ENCODE data around the gene MAP3K14.

Gene MAP3K14

GRCh38 chr17:45296003-45296832, 20.6 kb downstream of the MAP3K14 start:
- Mint-ChIP-seq H3K9me3 (no peaks in the 10 kb centered on the region), H3K4me1 (ENCODE audit: low read depth in 2 of 2) (peaks cover 68 to 84% of the 10 kb centered on the region in 2 donors), H3K4me3 (peak overlapping the region; percentile 37 to 48), H3K36me3 (ENCODE audit: insufficient read depth) (peaks cover 10% of the 10 kb centered on the region), H3K27ac (peak overlapping the region; percentile 77 to 95), H3K27me3 (no peaks in the 10 kb centered on the region)
- no peak for DNase-seq
- peak; percentile 55 for ATAC-seq (replicated peaks)

- DNase-seq (no peak), ATAC-seq (replicated peaks) (no peak)
- no peak overlapping the region for H3K4me3 Mint-ChIP-seq
- peaks cover 13% of the 10 kb centered on the region for H3K36me3 Mint-ChIP-seq (ENCODE audit: insufficient read depth)
- H3K9me3 Mint-ChIP-seq = no peaks in the 10 kb centered on the region
- H3K4me1 Mint-ChIP-seq (ENCODE audit: low read depth in 2 of 2) = peaks cover 62 to 79% of the 10 kb centered on the region in 2 donors
- H3K27ac Mint-ChIP-seq = peak overlapping the region in 1 of 2 donors; percentile 93
- no peaks in the 10 kb centered on the region for H3K27me3 Mint-ChIP-seq
Measured at GRCh38 chr17:45294506-45294905, 22.3 kb downstream of the MAP3K14 start.

GRCh38 chr17:45293413-45294211, 23.2 kb downstream of the MAP3K14 start:
- peaks cover 54 to 70% of the 10 kb centered on the region in 2 donors for H3K4me1 Mint-ChIP-seq (ENCODE audit: low read depth in 2 of 2)
- ATAC-seq (replicated peaks) (no peak), DNase-seq (no peak)
- H3K27me3 Mint-ChIP-seq = no peaks in the 10 kb centered on the region
- H3K9me3 Mint-ChIP-seq = no peaks in the 10 kb centered on the region
- peaks cover 20% of the 10 kb centered on the region for H3K36me3 Mint-ChIP-seq (ENCODE audit: insufficient read depth)
- peak overlapping the region; percentile 61 to 93 for H3K27ac Mint-ChIP-seq
- H3K4me3 Mint-ChIP-seq = no peak overlapping the region

GRCh38 chr17:45292696-45293412, 24.0 kb downstream of the MAP3K14 start:
- Mint-ChIP-seq H3K27ac (peak overlapping the region; percentile 61 to 93), H3K4me3 (no peak overlapping the region), H3K36me3 (ENCODE audit: insufficient read depth) (peaks cover 24% of the 10 kb centered on the region), H3K27me3 (no peaks in the 10 kb centered on the region), H3K4me1 (ENCODE audit: low read depth in 2 of 2) (peaks cover 49 to 63% of the 10 kb centered on the region in 2 donors), H3K9me3 (no peaks in the 10 kb centered on the region)
- DNase-seq (no peak), ATAC-seq (replicated peaks) (no peak)

GRCh38 chr17:45291171-45291805, 25.5 kb downstream of the MAP3K14 start:
- Mint-ChIP-seq H3K9me3 (no peaks in the 10 kb centered on the region), H3K36me3 (ENCODE audit: insufficient read depth) (peaks cover 37% of the 10 kb centered on the region), H3K27me3 (no peaks in the 10 kb centered on the region), H3K4me3 (no peak overlapping the region), H3K4me1 (ENCODE audit: low read depth in 2 of 2) (peaks cover 39 to 47% of the 10 kb centered on the region in 2 donors), H3K27ac (peak overlapping the region; percentile 61 to 93)
- DNase-seq (no peak), ATAC-seq (replicated peaks) (no peak)

GRCh38 chr17:45290269-45290765, 26.5 kb downstream of the MAP3K14 start:
- peaks cover 30 to 37% of the 10 kb centered on the region in 2 donors for H3K4me1 Mint-ChIP-seq (ENCODE audit: low read depth in 2 of 2)
- H3K27ac Mint-ChIP-seq = peak overlapping the region; percentile 25 to 93
- peaks cover 44% of the 10 kb centered on the region for H3K36me3 Mint-ChIP-seq (ENCODE audit: insufficient read depth)
- no peak for DNase-seq
- no peak overlapping the region for H3K4me3 Mint-ChIP-seq
- no peaks in the 10 kb centered on the region for H3K9me3 Mint-ChIP-seq
- ATAC-seq (replicated peaks) = no peak
- no peaks in the 10 kb centered on the region for H3K27me3 Mint-ChIP-seq

GRCh38 chr17:45289301-45290268, 27.2 kb downstream of the MAP3K14 start:
- ATAC-seq (replicated peaks) = no peak
- H3K4me3 Mint-ChIP-seq = no peak overlapping the region
- DNase-seq = no peak
- peaks cover 51% of the 10 kb centered on the region for H3K36me3 Mint-ChIP-seq (ENCODE audit: insufficient read depth)
- H3K27ac Mint-ChIP-seq = peak overlapping the region; percentile 25 to 93
- no peaks in the 10 kb centered on the region for H3K9me3 Mint-ChIP-seq
- H3K27me3 Mint-ChIP-seq = no peaks in the 10 kb centered on the region
- peaks cover 28 to 35% of the 10 kb centered on the region in 2 donors for H3K4me1 Mint-ChIP-seq (ENCODE audit: low read depth in 2 of 2)

GRCh38 chr17:45288825-45289224, 28.0 kb downstream of the MAP3K14 start:
- no peak for DNase-seq
- Mint-ChIP-seq H3K27ac (peak overlapping the region in 1 of 2 donors; percentile 19), H3K36me3 (ENCODE audit: insufficient read depth) (peaks cover 58% of the 10 kb centered on the region), H3K9me3 (no peaks in the 10 kb centered on the region), H3K4me3 (no peak overlapping the region), H3K4me1 (ENCODE audit: low read depth in 2 of 2) (peaks cover 21 to 30% of the 10 kb centered on the region in 2 donors), H3K27me3 (no peaks in the 10 kb centered on the region)
- ATAC-seq (replicated peaks) = no peak

GRCh38 chr17:45287526-45288500, 29.0 kb downstream of the MAP3K14 start:
- DNase-seq (no peak), ATAC-seq (replicated peaks) (no peak)
- no peaks in the 10 kb centered on the region for H3K27me3 Mint-ChIP-seq
- H3K36me3 Mint-ChIP-seq (ENCODE audit: insufficient read depth) = peaks cover 60% of the 10 kb centered on the region
- peak overlapping the region; percentile 19 to 69 for H3K27ac Mint-ChIP-seq
- no peak overlapping the region for H3K4me3 Mint-ChIP-seq
- no peaks in the 10 kb centered on the region for H3K9me3 Mint-ChIP-seq
- peaks cover 15 to 27% of the 10 kb centered on the region in 2 donors for H3K4me1 Mint-ChIP-seq (ENCODE audit: low read depth in 2 of 2)

- DNase-seq (no peak), ATAC-seq (replicated peaks) (no peak)
- H3K27me3 Mint-ChIP-seq = no peaks in the 10 kb centered on the region
- peaks cover 67% of the 10 kb centered on the region for H3K36me3 Mint-ChIP-seq (ENCODE audit: insufficient read depth)
- H3K27ac Mint-ChIP-seq = peak overlapping the region in 1 of 2 donors; percentile 60
- H3K4me3 Mint-ChIP-seq = no peak overlapping the region
- H3K9me3 Mint-ChIP-seq = no peaks in the 10 kb centered on the region
- H3K4me1 Mint-ChIP-seq (ENCODE audit: low read depth in 2 of 2) = peaks cover 6 to 16% of the 10 kb centered on the region in 2 donors
Measured at GRCh38 chr17:45286286-45286685, 30.5 kb downstream of the MAP3K14 start.

Measured in effector memory CD8-positive, alpha-beta T cell (primary cell).